HG03280 (cell line): ENCODE measurements around the gene ISM2.

ENCODE experiments used
- ATAC-seq: cut with Tn5 transposase; IDR thresholded peaks from one replicate; pipeline ENCODE4 v1.9.1; 2021; ENCODE audit warnings: mild to moderate bottlenecking, moderate library complexity; ENCODE audit not compliant: unreplicated experiment

The ISM2 gene

GRCh38 chr14:77469539-77469938 lies 29.1 kb downstream of the ISM2 start:
- ATAC-seq: no peak

GRCh38 chr14:77469067-77469505 lies 29.5 kb downstream of the ISM2 start:
- no peak for ATAC-seq

- no peak for ATAC-seq
Measured at GRCh38 chr14:77467801-77468200, 30.8 kb downstream of the ISM2 start.

GRCh38 chr14:77459072-77459723 lies 39.4 kb downstream of the ISM2 start:
- ATAC-seq: no peak

GRCh38 chr14:77458249-77458950 lies 40.2 kb downstream of the ISM2 start:
- ATAC-seq: peak; percentile 14

- ATAC-seq: peak; percentile 93
Measured at GRCh38 chr14:77457522-77458248, 40.9 kb downstream of the ISM2 start, which contains the start of the genes AHSA1 and VIPAS39. Gene AHSA1, plus strand, starts transcription at chr14:77458093. Its CDS starts 97 bp downstream, at chr14:77458190. Gene VIPAS39, minus strand, starts transcription at chr14:77457601. Its CDS starts 3,499 bp downstream, at chr14:77454102.

GRCh38 chr14:77457115-77457521 lies 41.5 kb downstream of the ISM2 start:
- no peak for ATAC-seq

GRCh38 chr14:77455966-77456640 lies 42.5 kb downstream of the ISM2 start:
- ATAC-seq: no peak

- no peak for ATAC-seq
Measured at GRCh38 chr14:77442196-77442595, 56.4 kb downstream of the ISM2 start.

- ATAC-seq: no peak
Measured at GRCh38 chr14:77439861-77440260, 58.8 kb downstream of the ISM2 start.

GRCh38 chr14:77438596-77438995 lies 60.0 kb downstream of the ISM2 start:
- ATAC-seq: no peak

- no peak for ATAC-seq
Measured at GRCh38 chr14:77436042-77436441, 62.6 kb downstream of the ISM2 start.

- no peak for ATAC-seq
Measured at GRCh38 chr14:77426396-77426795, 72.2 kb downstream of the ISM2 start.

GRCh38 chr14:77424862-77425261 lies 73.8 kb downstream of the ISM2 start:
- no peak for ATAC-seq
